ENCODE results near the gene GRK3.

GRK3 gene

GRCh38 chr22:25669253-25670069 is 105.0 kb downstream of the GRK3 start:
- no peak for DNase-seq

- DNase-seq, result no peak
Measured at GRCh38 chr22:25670070-25670461, 105.6 kb downstream of the GRK3 start.

- peak; percentile 9 for DNase-seq
Measured at GRCh38 chr22:25672289-25673084, 108.0 kb downstream of the GRK3 start.

GRCh38 chr22:25673713-25674112 is 109.2 kb downstream of the GRK3 start:
- DNase-seq, result no peak

- no peak for DNase-seq
Measured at GRCh38 chr22:25677631-25678030, 113.2 kb downstream of the GRK3 start.

GRCh38 chr22:25680051-25680450 is 115.6 kb downstream of the GRK3 start:
- no peak for DNase-seq

GRCh38 chr22:25680956-25681355 is 116.5 kb downstream of the GRK3 start:
- DNase-seq, result peak; percentile 58

- DNase-seq, result no peak
Measured at GRCh38 chr22:25682109-25682508, 117.6 kb downstream of the GRK3 start.

- no peak for DNase-seq
Measured at GRCh38 chr22:25688627-25689026, 124.2 kb downstream of the GRK3 start.

- DNase-seq, result no peak
Measured at GRCh38 chr22:25689631-25690030, 125.2 kb downstream of the GRK3 start.

- no peak for DNase-seq
Measured at GRCh38 chr22:25690798-25691197, 126.3 kb downstream of the GRK3 start.

GRCh38 chr22:25692397-25693267 is 128.2 kb downstream of the GRK3 start:
- no peak for DNase-seq

- DNase-seq, result no peak
Measured at GRCh38 chr22:25693268-25693565, 128.7 kb downstream of the GRK3 start.

GRCh38 chr22:25694196-25694907 is 129.9 kb downstream of the GRK3 start:
- DNase-seq, result no peak

GRCh38 chr22:25695146-25695545 is 130.7 kb downstream of the GRK3 start:
- DNase-seq, result no peak

- DNase-seq, result no peak
Measured at GRCh38 chr22:25696763-25697162, 132.3 kb downstream of the GRK3 start.

GRCh38 chr22:25697181-25697664 is 132.7 kb downstream of the GRK3 start:
- no peak for DNase-seq

GRCh38 chr22:25697978-25698377 is 133.5 kb downstream of the GRK3 start:
- no peak for DNase-seq

- no peak for DNase-seq
Measured at GRCh38 chr22:25698461-25698860, 134.0 kb downstream of the GRK3 start.

GRCh38 chr22:25698978-25699377 is 134.5 kb downstream of the GRK3 start:
- DNase-seq, result no peak

GRCh38 chr22:25701056-25701780 is 136.7 kb downstream of the GRK3 start:
- peak; percentile 54 for DNase-seq

GRCh38 chr22:25702040-25702439 is 137.6 kb downstream of the GRK3 start:
- DNase-seq, result peak; percentile 37

Data from fibroblast of skin of right quadriceps (primary cell).